Activated naive CD4-positive, alpha-beta T cell treated with anti-CD3 and anti-CD28 coated beads, Interleukin-2, amount 50 U/mL, for 72 hours (primary cell): ENCODE data around the gene BMI1. TPM values are rescaled to one million over a fixed set of nuclear protein-coding genes. Genes with fewer than 3 reads are reported as not detected.
A peak's percentile ranks its signal among the peaks of the same experiment; 100 is the strongest.
"Not testable (repeated sequence)": the region's sequence is repeated elsewhere in the genome, so short reads cannot be mapped to it uniquely, and the experiment has no call there.

Source experiments
- ATAC-seq, 2 donors: fragments of 150-1000 bp; cut with Tn5 transposase; 2 replicates each; pipeline ENCODE4 v1.10.0; 2021; ENCODE audit warnings: mild to moderate bottlenecking in 2 of 2, moderate library complexity in 2 of 2
- DNase-seq, 2 donors: peaks; one replicate each; pipeline ENCODE4 v3.0.0; 2021 to 2022; ENCODE audit warnings: low spot score in 2 of 2
- H3K27ac Mint-ChIP-seq, 2 donors: one replicate each; pipeline ENCODE4 v1.8.0; 2022; ENCODE audit warnings: mild to moderate bottlenecking in 2 of 2, mixed read lengths in 2 of 2
- H3K36me3 Mint-ChIP-seq, 2 donors: one replicate each; pipeline ENCODE4 v1.8.0; 2022; ENCODE audit warnings: mixed read lengths in 2 of 2
- H3K9me3 Mint-ChIP-seq, 2 donors: one replicate each; pipeline ENCODE4 v1.8.0; 2022; ENCODE audit warnings: mixed read lengths in 2 of 2
- total RNA-seq, 2 donors: library from RNA; stranded (reverse); gene quantifications; one replicate each; pipeline ENCODE4 v1.2.3, GENCODE V29; 2022

BMI1 gene
- total RNA-seq: 10 to 100 TPM; 42.9 to 48.7 TPM

DNA sequence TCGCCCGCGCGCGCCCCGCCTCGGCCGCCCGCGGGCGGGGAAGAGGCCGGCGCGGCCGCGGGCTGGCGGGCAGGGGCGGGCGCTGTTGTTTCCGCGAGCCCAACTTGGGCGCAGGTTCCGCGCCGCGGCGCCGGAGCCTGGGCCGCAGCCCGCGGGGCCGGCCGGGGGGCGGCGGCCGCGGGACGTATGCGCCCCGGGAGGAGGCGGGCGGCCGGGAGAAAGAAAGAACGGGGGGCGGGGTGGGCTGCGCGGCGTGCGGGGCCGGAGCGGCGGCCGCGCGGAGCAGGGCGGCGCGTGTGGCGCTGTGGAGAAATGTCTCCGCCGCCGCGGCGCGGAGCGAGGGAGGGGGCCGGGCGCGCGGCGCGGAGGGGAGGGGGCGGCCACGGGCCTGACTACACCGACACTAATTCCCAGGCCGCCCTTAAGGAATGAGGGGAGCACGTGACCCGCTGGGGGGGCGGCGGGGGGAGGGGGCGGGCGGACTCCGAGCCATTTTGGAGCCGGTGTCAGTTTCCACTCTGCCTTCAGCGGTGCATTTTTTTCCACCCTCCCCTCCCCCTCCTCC lies at the start of gene BMI1:
BMI1 (plus strand) TSS at position 509 of the 565 bp plus-strand sequence. CDS start 5,351 bp downstream, outside the sequence.
- peak within 1 kb of the TSS; percentile 88 to 89 for H3K27ac Mint-ChIP-seq
- H3K9me3 Mint-ChIP-seq: no peaks in the 10 kb centered on the region
- DNase-seq: peak in 1 of 2 donors; percentile 44
- peaks cover 12 to 33% of the 10 kb centered on the region in 2 donors for H3K36me3 Mint-ChIP-seq
- ATAC-seq: peak; percentile 45 to 50

- Mint-ChIP-seq H3K36me3 (no peaks in the 10 kb centered on the region), H3K9me3 (peaks cover 0 to 3% of the 10 kb centered on the region in 2 donors), H3K27ac (no peak overlapping the region)
- DNase-seq: no peak
- peak; percentile 70 to 88 for ATAC-seq
These were observed 49.1 kb upstream of the BMI1 start for GRCh38 chr10:22271786-22272185.

- Mint-ChIP-seq H3K27ac (no peak overlapping the region), H3K9me3 (no peaks in the 10 kb centered on the region), H3K36me3 (no peaks in the 10 kb centered on the region)
- DNase-seq: no peak
- ATAC-seq: no peak
These were observed 42.5 kb upstream of the BMI1 start for GRCh38 chr10:22278441-22278782.

DNA sequence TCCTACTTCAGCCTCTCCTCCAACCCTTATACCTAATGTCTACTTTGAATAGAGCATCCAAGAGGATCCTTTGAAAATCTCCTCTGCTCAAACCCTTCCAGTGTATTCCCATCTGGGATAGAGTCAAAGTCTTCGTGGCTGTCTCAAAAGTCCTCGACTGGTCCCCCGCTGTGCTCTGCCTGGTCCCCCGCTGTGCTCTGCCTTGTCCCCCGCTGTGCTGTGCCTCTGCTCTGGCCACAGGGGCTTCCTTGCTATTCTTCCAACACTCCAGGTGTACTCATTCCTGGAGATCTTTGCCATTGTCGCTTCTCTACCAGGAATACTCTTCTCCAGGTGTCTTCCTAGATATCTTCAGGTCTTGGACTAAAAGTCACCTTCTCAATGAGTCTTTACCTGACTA lies 40.8 kb upstream of the BMI1 start:
- no peak overlapping the region for H3K27ac Mint-ChIP-seq
- DNase-seq (no peak), ATAC-seq (no peak)
- H3K9me3 Mint-ChIP-seq: no peaks in the 10 kb centered on the region
- H3K36me3 Mint-ChIP-seq: no peaks in the 10 kb centered on the region

- Mint-ChIP-seq H3K36me3 (no peaks in the 10 kb centered on the region), H3K27ac (no peak overlapping the region), H3K9me3 (no peaks in the 10 kb centered on the region)
- no peak for ATAC-seq
- DNase-seq: no peak
These were observed 35.8 kb upstream of the BMI1 start for GRCh38 chr10:22285130-22285529.

DNA sequence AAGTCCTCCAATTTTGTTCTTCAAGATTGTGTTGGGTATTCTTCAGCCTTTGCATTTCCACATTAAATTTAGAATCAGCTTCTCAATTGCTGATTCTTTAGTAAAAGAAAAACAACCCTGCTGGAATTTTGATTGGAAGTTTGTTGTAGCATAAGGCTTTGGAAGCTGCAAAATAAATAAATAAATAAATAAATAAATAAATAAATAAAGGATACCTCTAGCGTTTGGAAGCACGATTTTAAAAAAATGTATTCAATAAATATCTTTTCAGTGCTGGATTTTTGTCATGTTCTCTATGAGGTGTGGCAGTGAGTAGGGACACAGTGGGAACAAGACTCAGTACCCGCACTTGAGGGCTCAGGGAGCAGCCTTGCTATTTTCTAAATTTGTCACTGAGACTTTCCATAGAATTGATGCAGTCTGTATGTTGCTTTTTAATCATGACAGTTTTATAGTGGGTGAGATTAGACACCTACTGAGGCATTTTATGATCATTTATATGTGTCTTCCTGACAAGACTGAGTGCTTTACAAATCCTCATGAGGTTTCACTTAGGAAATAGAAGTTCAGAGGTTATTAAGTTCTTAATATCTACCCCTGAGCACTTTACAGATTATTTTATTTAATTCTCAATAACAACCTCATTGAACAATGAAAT lies 27.0 kb upstream of the BMI1 start:
- no peaks in the 10 kb centered on the region for H3K36me3 Mint-ChIP-seq
- H3K9me3 Mint-ChIP-seq: no peaks in the 10 kb centered on the region
- H3K27ac Mint-ChIP-seq: no peak overlapping the region
- ATAC-seq: no peak
- DNase-seq: no peak

DNA sequence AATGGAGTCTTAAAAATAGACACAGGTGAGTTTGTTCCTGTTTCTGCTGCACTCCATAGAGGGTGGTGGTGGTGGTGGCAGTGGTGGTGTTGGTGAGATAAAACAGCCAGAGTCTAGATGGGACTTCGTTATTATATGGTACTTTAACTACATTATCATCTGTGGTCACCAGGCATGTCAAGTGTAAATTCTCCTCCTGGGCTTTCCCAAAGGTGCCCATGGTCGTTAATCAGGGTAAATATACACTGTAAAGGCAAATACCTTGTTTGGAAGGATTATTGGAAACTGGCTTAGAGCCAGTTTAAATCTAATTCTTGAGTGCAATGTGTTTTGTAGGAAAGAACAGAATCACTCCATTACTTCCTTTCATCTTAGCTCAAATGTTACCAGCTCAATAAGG lies 26.2 kb upstream of the BMI1 start:
- Mint-ChIP-seq H3K9me3 (no peaks in the 10 kb centered on the region), H3K27ac (no peak overlapping the region), H3K36me3 (no peaks in the 10 kb centered on the region)
- ATAC-seq: no peak
- DNase-seq: no peak

DNA sequence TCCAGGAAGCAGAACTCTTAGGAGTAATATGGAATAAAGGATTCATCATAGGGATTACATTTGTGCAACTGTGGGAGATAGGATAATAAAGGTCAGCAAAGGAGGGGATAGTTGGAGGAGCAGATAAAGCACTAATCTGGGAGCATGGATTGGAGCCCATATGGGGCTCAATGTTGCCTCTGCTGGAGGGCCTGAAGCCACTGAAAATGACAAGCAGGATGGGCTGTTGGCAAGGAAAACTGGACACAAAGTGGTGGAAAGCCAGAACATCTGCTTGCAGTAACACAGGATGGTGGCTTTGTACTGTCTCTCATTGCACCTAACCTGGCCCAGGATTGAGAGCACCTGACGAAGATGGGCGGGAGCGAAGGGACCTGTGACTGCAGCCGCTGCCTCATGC lies 19.7 kb upstream of the BMI1 start:
- no peak for ATAC-seq
- H3K36me3 Mint-ChIP-seq: peaks cover 0 to under 1% of the 10 kb centered on the region in 2 donors
- peak overlapping the region in 1 of 2 donors; percentile 82 for H3K27ac Mint-ChIP-seq
- DNase-seq: no peak
- no peaks in the 10 kb centered on the region for H3K9me3 Mint-ChIP-seq

DNA sequence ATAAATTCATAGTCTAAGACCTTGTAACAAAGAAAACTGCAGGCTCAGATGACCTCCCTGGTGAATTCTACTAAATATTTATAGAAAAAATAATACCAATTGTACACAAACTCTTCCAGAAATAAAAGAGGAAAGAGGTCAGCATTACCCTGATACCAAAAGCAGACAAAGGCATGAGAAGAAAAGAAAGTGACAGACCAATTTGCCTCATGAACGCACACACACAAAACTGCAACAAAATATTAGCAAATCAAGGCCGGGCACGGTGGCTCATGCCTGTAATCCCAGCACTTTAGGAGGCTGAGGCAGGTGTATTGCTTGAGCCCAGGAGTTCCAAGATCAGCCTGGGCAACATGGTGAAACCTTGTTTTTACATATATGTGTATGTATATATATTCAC lies 17.4 kb upstream of the BMI1 start:
- ATAC-seq (no peak), DNase-seq (no peak)
- Mint-ChIP-seq H3K9me3 (peaks cover 0 to 5% of the 10 kb centered on the region in 2 donors), H3K27ac (no peak overlapping the region), H3K36me3 (peaks cover 0 to 11% of the 10 kb centered on the region in 2 donors)

DNA sequence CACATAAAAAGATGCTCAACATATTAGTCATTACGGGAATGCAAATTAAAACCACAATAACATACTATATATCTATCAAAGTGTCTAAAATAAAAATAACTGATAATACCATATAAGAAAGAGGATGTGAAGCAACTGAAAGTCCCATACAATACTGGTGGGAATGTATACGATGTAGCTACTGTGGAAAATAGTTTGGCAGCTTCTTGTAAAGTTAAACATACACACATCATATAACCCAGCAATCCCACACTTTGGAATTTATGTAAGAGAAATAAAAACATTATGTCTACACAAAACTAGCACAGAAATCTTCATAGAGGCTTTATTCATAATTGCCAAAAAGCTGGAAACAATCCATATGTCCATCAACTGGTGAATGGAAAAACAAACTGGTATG lies 15.2 kb upstream of the BMI1 start:
- Mint-ChIP-seq H3K9me3 (peaks cover 0 to 5% of the 10 kb centered on the region in 2 donors), H3K27ac (no peak overlapping the region), H3K36me3 (peaks cover 0 to 11% of the 10 kb centered on the region in 2 donors)
- DNase-seq: no peak
- ATAC-seq: no peak

GRCh38 chr10:22308390-22308789 lies 12.5 kb upstream of the BMI1 start:
- no peak overlapping the region for H3K27ac Mint-ChIP-seq
- ATAC-seq: peak; percentile 100
- H3K36me3 Mint-ChIP-seq: peaks cover 0 to 11% of the 10 kb centered on the region in 2 donors
- DNase-seq: peak in 1 of 2 donors; percentile 35
- peaks cover 0 to 5% of the 10 kb centered on the region in 2 donors for H3K9me3 Mint-ChIP-seq

- no peak for DNase-seq
- H3K27ac Mint-ChIP-seq: peak overlapping the region in 1 of 2 donors; percentile 68
These were observed 11.5 kb upstream of the BMI1 start for GRCh38 chr10:22309180-22310000.

DNA sequence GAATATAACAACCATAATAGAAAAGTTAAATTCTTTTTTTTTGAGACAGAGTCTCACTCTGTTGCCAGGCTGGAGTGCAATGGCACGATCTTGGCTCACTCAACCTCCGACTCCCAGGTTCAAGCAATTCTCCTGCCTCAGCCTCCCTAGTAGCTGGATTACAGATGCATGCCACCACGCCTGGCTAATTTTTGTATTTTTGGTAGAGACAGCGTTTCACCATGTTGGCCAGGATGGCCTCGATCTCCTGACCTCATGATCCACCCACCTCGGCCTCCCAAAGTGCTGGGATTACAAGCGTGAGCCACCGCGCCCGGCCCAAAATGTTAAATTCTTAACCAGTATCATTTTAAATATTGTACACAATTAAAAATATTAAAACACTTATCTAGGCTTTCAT lies 10.9 kb upstream of the BMI1 start:
- not testable (repeated sequence) for H3K27ac Mint-ChIP-seq, DNase-seq, H3K9me3 Mint-ChIP-seq, ATAC-seq
- peaks cover 0 to 11% of the 10 kb centered on the region in 2 donors for H3K36me3 Mint-ChIP-seq

More at GRCh38 chr10:22309180-22310000, 11.5 kb upstream of the BMI1 start:
- ATAC-seq: no peak
- H3K36me3 Mint-ChIP-seq: peaks cover 0 to 11% of the 10 kb centered on the region in 2 donors
- peaks cover 0 to 5% of the 10 kb centered on the region in 2 donors for H3K9me3 Mint-ChIP-seq

- ATAC-seq: no peak
- DNase-seq: no peak
- H3K36me3 Mint-ChIP-seq: peaks cover 6 to 16% of the 10 kb centered on the region in 2 donors
- no peak overlapping the region for H3K27ac Mint-ChIP-seq
- peaks cover 0 to 5% of the 10 kb centered on the region in 2 donors for H3K9me3 Mint-ChIP-seq
These were observed 10.0 kb upstream of the BMI1 start for GRCh38 chr10:22310928-22311327.

- H3K36me3 Mint-ChIP-seq: peaks cover 6 to 16% of the 10 kb centered on the region in 2 donors
These were observed 6.0 kb upstream of the BMI1 start for GRCh38 chr10:22314852-22315251.

GRCh38 chr10:22315455-22316285 lies 5.2 kb upstream of the BMI1 start:
- ATAC-seq: peak; percentile 22 to 32
- H3K36me3 Mint-ChIP-seq: peaks cover 11 to 20% of the 10 kb centered on the region in 2 donors
- no peak for DNase-seq
- H3K27ac Mint-ChIP-seq: peak overlapping the region; percentile 90 to 98
- H3K9me3 Mint-ChIP-seq: no peaks in the 10 kb centered on the region

More at GRCh38 chr10:22314852-22315251, 6.0 kb upstream of the BMI1 start:
- Mint-ChIP-seq H3K27ac (peak overlapping the region in 1 of 2 donors; percentile 98), H3K9me3 (no peaks in the 10 kb centered on the region)
- ATAC-seq (no peak), DNase-seq (no peak)
